ENCODE measurements around the gene SMIM24.
A peak's percentile ranks its signal among the peaks of the same experiment; 100 is the strongest.
"Not testable (repeated sequence)": the region's sequence is repeated elsewhere in the genome, so short reads cannot be mapped to it uniquely, and the experiment has no call there.

Gene SMIM24

DNA sequence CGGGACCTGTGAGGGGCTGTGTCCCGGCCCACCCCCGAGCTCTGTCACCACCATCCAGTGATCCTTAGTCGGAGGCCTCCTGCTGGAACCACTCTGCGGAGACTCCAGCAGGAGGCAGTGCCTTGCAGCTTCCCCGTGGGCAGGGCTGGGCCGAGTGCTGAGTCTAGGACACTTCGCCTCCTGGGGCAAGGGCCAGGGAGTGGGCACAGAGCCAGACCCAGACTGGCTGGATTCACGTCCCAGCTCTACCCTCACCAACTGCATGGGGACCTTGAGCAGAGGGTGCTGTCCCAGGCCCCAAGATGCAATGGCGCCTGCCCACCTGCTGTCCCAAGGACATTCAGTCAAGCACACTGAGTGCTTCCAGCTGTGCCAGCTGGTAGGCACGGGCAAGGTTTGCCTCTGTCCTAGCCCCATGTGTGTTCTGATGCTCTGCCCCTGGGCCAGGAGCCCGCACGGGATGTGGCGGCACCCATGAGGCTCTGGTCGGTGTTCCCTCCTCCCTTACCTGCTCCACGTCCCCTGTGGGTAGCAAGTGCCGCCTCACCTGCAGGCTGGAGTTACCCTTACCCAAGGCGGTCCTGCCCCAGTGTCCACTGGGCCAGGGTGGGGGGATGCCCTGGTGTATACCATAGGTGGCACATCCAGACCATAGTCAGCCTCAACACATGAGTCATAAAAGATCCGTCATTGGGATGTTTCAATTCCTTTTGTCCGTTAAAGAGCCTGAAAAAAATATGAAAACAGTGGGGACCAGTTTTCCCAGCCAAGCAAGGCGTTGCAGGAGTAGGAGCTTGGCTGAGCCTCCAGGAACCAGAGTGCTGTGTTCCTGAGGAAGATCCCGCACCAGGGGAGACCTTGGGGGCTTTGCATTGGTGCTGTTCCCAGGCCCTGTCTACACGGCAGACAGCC, 33.2 kb upstream of the SMIM24 start:
- DNase-seq, result no peak

GRCh38 chr19:3512562-3513228, 32.4 kb upstream of the SMIM24 start:
- no peak for DNase-seq

GRCh38 chr19:3511506-3512251, 31.4 kb upstream of the SMIM24 start:
- no peak for DNase-seq

DNA sequence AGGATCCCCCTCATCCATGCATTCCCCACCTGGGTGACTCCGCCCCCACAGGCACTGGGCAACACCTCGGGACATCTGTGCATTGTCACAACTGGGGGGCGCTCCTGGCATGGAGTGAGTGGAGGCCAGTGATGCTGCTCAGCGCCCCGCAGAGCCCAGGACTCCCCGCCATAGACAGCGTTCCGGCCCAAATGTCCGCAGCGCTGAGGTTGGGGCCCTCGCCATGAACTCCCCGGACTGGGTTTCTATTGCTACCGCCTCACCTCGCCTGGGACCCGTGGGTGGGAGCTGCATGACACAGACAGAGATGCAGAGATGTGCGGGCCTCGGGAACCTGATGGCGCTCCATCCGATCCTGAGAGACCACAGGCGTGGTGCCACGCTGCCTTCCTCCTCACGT, 30.4 kb upstream of the SMIM24 start:
- DNase-seq, result no peak

- no peak for DNase-seq
These were observed 29.3 kb upstream of the SMIM24 start for GRCh38 chr19:3509566-3509989.

DNA sequence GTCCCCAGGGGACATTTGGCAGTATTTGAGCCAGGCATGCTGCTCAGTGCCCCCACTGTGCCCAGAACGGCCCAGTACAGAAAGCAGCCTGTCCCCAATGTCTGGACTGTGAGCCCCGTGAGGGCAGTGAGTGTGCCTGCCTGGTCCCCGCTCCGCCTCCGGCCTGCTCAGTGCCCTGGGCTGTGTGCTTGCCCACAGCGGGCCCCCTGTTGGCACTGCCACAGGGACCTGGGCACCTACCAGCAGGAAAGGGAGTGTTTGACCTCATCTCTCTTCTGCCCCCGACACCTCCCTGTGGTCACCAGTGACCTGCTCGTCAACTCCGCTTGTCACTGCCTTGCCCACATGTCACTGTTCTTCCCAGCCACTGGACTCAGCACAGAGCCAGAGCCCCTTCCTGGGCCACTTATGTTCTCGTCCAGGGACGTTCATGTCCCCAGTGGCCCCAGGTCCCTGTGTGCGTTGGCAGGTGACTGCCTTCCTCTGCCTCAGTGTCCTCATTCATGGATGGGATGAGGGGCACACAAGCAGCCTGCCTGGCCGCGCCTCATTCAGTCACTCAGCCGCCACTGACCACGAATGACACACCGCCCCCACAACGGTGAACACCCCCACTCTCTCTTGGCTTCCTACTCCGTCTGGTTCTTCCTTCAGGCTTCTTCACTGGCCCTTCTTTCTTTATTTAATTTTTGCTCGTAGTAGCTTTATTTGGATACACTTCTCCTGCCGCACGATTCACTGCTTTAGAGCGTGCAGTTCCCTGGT, 28.6 kb upstream of the SMIM24 start:
- DNase-seq, result peak; percentile 17

GRCh38 chr19:3508121-3508661, 27.9 kb upstream of the SMIM24 start:
- not testable (repeated sequence) for DNase-seq

GRCh38 chr19:3507371-3508120, 27.2 kb upstream of the SMIM24 start:
- DNase-seq, result no peak

GRCh38 chr19:3506384-3507340, 26.3 kb upstream of the SMIM24 start:
- no peak for DNase-seq

GRCh38 chr19:3505598-3506383, 25.5 kb upstream of the SMIM24 start, which contains the start of gene FZR1:
Gene FZR1 (plus strand): TSS chr19:3506311. CDS start chr19:3522990, 16,679 bp downstream.
- DNase-seq, result peak; percentile 99

DNA sequence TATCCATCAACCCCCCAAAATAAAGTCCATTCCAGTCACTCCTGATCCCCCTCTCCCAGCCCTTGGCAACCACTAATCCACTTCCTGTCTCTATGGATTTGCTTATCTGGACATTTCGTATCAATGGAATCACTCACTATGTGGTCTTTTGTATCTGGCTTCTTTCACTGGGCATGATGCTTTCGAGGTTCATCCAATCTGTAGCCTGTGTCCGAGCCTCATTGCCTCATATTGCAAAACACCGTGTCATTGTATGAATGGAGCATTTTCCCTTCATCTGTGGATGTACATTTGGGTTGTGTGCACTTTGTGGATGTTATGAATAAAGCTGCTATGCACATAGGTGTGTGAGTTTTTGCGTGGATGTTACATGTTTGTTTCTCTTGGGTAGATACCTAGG, 24.4 kb upstream of the SMIM24 start:
- peak; percentile 40 for DNase-seq

DNA sequence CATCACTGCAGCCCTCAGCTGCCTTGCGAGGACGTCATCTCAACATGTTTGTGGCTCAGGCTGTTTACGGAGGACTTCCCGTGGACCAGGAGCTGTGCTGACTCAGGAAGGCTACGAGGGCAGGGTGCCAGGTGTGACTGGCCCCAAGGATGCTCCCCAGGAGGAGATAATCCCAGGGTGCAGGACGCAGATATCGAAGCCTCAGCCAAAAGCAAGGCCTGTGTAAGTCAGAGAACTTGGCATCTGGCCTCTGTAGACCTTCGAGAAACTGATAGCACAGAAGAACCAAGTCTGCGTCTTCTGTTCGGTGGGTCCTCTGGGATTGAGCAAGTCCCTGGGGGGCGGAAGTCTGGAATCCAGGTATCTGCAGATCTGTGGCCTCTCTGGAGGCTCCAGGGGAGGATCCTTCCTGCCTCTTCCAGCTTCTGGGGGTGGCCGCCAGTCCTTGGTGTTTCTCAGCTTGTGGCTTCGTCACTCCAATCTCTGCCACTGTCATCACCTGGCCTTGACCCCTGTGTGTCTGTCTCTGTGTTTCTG, 22.8 kb upstream of the SMIM24 start:
- DNase-seq, result no peak

GRCh38 chr19:3501780-3502179, 21.5 kb upstream of the SMIM24 start:
- no peak for DNase-seq

GRCh38 chr19:3500429-3501101, 20.2 kb upstream of the SMIM24 start, which contains the start of gene DOHH:
Gene DOHH (minus strand): TSS chr19:3500674. CDS start chr19:3496814, 3,860 bp downstream.
- peak; percentile 98 for DNase-seq

- DNase-seq, result no peak
These were observed 19.6 kb upstream of the SMIM24 start for GRCh38 chr19:3499738-3500428.

GRCh38 chr19:3497757-3498520, 17.6 kb upstream of the SMIM24 start:
- DNase-seq, result no peak

All from MV-4-11 (cell line).